GM19452 (cell line): Measurements from ENCODE around the gene COPA.
"Not testable (repeated sequence)": the region's sequence is repeated elsewhere in the genome, so short reads cannot be mapped to it uniquely, and the experiment has no call there.

Experiments
- ATAC-seq: cut with Tn5 transposase; IDR thresholded peaks from one replicate; pipeline ENCODE4 v1.9.1; 2021; ENCODE audit not compliant: unreplicated experiment

COPA gene

DNA sequence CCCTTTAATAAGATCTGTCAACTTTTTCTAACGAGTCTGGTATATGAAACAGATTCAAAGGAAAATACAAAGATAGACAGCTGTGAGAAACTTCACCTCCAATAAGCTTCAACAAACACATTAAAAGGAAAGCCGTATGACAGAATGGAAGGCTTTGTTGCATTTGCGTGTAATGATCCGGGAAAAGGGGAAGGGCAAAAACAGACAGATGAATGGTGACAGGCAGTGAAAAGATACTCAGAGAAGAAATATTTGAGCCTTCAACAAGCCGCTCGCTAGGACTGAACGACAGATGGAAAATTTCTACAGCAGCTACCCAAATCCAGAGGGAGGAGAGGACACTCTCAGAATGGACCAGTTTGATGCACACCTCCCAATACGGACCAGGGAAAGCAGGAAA is 14.9 kb downstream of the COPA start:
- ATAC-seq: no peak

DNA sequence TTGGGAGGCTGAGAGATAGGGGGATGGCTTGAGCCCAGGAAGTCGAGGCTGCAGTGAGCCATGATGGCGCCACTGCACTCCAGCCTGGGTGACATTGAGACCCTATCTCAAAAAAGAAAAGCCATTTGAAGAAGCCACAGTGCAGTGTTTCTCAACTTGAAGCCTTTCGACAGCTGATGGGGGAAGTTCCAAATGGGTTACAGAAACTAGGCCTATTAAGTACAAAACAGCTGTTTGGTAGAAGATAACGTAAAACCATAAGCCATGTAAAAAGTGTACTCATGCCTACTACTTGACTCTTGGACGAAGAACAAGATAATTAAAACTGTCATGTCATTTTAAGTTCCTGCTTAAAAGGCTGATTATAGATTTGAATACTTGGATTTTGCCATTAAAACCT is 16.6 kb downstream of the COPA start:
- ATAC-seq: no peak

DNA sequence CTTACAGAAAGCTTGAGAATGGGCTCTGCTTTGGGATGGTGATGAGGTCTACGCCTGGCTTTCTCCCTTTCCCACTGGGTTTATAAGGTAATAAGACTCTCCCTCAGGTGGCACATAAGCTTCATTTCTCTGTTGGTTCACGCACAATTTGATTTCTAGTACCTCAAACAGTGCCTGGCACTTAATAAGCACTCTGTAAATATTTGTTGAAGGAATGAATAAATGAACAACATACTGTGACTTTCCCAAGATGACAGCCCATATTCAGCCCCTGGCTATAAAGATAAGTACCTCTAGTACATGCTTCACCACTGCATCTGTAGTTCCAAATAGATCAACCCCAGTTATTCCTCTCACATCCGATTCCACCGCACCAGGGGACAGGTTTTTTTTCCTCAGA is 17.8 kb downstream of the COPA start:
- no peak for ATAC-seq

DNA sequence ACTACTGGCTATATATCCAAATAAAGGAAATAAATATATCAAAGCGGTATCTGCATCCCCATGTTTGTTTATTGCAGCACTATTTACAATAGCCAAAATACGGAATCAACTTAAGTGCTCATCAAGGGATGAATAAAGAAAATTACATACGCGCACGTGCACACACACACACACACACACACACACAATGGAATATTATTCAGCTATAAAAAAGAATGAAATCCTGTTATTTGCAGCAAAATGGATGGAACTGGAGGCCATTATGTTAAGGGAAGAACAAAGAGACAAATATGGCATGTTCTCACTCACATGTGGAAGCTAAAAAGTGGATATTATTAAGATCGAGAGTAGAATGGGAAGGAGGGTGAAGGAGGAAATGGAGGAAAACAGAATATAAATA is 20.2 kb downstream of the COPA start:
- no peak for ATAC-seq

DNA sequence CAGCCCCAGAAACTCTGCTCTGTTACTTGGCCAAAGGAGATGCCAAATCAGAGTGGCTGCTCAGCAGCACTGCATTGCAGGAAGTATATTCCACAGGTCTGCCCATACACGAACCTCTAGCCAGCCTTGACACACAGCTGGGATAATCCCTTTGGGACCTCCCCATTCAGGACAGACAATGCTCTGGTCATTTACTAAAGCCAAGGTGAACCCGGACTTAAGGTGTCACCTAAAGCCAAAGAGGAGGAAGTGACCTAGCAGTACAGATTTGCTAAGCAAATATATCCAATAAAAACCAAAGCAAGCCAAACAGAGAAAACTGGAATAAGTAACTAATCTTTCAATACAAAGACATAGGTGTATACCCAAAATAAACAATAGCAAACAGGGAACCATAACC is 27.7 kb downstream of the COPA start:
- no peak for ATAC-seq

DNA sequence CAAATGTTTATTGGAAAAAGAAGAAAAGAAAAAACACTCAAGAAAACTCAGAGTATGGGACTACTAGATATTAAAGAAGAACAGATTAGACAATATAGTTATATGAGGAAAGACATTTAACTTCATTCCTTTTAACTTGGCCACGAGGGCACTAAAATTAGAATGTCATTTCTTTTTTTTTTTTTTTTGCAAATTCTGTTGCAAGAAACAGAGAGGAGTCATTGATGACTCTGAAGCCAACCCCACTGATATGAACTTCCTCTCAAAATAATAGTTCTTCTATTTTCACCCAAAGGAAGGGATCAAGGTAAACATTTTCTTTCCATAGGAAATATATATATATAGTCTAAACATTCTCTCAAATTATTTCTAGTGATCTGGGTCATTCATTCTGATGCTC is 33.5 kb downstream of the COPA start:
- ATAC-seq: no peak

DNA sequence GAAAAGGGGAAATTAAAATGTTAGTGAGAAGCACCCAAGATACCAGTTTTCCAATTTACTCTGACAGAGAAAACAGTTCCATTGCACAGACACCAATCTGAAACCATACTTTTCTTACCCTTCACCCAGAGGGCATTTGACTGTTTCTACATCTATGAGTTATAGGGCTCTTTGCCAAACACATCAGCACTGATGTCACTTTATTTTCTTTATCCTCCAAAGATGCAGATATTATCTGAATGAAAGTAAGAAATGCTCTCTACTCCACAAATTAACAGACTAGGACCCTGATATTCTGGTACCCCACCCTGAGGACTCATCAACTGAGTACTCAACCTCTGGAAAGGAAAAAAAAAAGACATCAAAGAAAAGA is 33.9 kb downstream of the COPA start:
- ATAC-seq: no peak

DNA sequence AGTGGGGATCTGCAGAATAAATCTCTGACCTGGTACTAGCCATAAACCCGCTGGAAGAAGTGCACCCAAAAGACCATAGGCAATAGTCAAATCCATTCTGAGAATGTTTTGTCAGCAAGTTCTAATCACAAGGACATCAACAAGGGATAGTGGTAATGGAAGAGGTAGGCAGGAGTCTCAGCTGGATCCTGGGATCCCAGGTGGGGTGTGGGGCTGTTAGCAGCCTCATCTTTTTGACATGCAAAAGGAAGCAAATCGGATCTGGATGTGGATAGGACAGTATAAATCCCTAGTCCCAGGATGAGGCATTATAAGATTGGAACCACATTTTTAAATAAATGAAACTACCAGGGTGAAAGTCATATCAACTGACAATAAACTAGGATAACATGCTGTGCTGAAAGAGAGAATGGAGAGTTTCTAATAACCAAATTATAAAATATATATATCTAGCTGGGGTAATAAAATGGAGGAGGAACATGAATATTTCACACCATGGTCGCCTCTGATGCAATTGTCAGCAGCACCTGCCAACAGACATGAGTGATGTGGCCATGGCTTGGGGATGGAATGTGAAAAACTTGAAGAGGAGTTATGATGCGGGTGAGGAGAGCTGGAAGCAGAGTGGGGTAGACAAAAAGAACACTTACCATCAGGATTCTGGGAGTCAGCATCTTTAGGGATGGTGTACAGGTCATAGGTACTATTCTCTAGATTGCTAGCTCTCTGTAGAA is 34.4 kb downstream of the COPA start:
- no peak for ATAC-seq

DNA sequence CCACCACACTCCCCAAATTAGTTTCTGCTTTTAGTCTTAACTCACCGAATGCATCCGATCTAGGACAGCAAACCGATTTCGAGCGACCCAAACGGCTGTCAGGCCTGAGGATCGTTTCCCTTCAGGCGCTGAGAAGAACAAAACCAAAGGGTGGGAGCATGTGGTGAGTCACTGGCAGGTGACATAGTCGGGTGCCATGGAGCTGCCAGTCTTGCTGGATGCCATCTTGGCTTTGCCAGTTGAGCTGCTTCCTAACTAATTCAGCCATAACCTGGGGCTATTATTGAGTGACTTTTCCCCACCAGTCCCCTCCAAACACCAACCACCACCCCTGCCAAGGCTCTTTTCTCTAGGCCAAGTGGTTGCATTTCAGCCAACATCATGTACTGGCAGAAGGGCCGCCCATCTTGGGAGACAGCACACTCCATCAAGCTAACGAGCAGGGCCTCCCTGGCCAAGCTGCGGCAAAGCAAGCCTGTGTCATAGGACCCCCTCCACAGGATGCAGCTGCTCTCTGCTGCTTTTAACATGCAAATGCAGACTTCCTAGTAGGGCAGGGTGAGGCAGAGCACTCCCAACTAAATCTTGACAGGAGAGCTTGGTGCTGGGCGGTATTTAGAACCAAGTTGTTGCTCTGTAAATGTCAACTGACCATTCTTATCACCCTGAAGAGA is 35.8 kb downstream of the COPA start:
- ATAC-seq: no peak

DNA sequence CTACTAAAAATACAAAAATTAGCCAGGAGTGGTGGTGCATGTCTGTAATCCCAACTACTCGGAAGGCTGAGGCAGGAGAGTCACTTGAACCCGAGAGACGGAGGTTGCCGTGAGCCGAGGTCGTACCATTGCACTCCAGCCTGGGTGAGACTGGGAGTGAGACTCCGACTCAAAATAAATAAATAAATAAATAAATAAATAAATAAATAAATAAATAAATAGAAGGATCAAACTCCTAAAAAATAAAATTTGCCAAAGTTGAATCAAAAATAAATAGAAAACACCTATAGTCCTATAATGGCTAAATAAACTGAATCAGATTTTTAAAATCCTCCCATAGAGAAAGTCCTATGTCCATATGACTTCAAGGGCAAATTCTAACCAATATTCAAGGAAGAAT is 42.9 kb downstream of the COPA start:
- ATAC-seq: no peak

DNA sequence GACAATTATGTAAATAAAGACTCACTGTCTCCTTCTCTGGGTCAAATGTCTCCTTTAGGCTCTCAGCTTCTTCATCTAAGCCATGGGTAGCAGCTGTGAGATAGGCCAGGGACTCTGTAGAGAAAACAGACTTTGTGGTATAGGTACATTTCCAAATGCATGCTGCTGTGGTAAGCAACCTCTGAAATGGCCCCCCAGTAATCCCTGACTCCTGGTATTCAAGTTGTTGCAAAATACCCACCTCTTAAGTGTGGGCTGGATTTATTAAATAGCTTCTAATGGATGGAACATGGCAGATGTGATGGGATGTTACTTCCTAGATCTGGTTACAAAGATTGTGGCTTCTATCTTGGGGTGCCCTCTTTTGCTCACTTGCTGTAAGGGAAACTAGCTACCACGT is 47.0 kb downstream of the COPA start:
- ATAC-seq: no peak

DNA sequence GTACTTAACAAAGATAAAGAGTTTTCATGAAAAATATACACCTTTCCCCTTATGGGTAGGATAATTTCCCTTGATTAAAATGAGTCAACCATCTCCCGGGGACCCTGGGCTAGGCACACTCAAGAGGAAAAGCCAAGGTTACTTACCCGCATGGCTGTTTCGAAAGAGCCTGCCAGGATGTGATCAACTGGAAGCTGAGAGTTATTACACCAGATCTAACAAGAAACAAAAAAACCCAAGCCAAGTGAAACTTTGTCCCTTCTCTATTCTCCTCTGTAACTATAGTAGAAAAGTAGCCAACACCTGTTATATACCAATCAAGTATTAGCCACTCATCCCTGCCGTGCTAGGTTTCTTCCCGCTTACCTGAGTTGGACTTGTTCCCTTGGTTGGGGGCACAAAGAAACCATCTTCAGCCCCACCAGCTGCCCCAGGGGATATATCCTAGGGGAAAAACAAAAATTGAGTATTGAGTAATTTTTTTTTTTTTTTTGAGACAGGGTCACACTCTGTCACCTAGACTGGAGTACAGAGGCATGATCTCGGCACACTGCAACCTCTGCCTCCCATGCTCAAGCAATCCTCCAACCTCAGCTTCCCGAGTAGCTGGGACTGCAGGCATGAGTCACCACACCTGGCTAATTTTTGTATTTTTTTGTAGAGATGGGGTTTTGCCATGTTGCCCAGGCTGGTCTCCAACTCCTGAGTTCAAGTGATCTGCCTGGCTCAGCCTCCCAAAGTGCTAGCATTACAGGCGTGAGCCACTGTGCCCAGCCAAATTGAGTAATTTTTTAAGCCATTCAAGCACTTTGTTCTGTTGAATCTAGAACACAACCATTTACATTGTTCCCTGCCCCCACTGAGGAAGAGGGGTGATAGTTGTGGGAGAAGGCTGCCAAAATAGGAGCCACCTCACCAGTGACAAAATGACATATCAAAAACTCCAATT is 49.8 kb downstream of the COPA start:
- ATAC-seq: no peak

DNA sequence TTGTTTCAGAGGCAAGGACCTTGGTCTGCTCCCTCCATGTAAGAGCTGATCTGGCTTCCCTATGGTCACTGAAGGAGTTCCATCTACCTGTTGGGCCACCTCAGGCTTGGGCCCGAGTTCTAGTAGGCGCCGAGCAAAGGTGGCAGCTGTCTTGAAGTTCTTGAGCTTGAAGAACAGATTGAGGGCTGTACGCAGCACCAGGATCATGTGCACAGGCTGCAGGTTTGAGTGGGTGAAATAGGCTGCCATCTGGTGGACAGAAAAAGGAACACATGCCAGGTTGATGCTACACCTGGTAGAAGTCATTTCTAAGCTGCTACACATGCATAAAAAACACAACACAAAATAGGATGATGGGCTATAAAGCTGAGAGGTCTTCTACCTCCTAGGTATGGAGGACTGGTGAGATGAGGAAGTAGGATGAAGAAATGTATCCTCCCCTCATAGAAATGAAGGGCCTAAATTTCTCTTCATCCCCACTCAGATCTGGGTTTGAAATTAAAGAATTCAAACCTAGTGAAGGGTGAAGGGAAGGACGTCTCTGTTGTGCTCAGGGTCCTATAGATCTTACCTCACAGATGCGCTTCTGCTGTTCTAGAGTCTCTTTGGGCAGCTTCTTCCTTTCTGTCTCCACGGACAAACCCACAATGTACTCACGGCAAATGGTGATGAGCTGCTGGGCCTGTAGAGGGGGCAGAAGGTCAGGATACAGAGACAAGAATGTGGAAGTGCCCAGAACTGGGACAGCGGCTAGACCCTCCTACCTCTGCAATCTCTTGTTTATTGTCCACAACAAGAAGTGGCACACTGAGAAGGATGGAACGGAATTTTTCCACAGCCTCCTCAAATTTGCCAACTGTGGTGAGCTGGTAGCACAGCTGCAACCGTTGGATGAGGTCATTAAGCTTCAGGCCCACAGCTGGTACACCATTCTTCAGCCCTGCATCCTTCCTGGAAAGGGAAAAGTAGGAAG is 51.5 kb downstream of the COPA start:
- no peak for ATAC-seq

DNA sequence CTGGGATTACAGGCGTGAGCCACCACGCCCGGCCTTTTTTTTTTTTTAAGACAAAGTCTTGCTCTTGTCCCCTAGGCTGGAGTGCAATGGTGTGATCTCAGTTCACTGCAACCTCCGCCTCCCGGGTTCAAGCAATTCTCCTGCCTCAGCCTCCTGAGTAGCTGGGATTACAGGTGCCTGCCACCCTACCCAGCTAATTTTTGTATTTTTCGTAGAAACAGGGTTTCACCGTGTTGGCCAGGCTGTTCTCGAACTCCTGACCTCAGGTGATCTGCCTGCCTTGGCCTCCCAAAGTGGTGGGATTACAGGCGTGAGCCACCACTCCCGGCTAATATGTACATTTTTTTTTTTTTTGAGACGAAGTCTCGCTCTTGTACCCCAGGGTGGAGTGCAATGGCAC is 55.3 kb downstream of the COPA start:
- ATAC-seq: not testable (repeated sequence)

DNA sequence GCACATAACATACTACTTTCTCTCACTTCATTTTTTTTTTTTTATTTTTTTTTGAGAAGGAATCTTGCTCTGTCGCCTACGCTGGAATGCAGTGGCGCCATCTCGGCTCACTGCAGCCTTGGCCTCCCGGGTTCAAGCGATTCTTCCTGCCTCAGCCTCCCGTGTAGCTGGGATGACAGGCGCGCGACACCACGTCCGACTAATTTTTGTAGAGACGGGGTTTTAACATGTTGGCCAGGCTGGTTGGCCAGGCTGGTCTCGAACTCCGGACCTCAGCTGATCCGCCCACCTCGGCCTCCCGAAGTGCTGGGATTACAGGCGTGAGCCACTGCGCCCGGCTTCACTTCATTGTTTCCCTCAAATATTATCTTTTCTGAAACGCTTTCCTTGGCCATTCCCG is 57.5 kb downstream of the COPA start:
- no peak for ATAC-seq

DNA sequence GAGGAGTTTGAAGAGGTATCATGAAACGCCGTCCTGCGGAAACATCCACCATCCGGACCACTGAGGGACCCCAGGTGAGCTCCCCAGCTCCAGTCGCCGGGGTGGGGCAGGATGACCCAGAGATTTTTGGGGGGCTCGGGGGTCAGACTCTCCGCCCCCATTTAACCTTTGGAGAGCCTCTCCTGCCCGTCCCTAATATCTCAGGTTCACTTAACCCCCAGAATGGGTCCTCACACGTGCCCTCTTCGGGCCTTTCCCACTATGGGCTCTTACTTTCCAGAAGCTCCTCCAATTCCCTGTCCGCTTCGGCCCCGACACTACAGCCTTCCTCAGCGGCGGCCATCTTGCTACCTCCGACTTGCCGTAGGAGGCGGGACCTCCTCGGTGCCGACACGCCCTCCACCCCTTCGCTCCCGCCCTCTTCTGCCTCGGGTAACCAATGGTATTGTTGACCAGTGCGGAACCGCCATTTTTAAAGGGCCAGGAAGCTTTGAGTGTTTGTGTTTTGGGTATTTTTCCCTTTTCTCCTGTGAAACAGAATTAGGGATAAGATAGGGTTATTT is 58.2 kb downstream of the COPA start, which contains the start of gene PEX19:
Gene PEX19 (minus strand): TSS at position 352 of the 563 bp plus-strand sequence. CDS start 9 bp downstream, at position 343.
- peak; percentile 95 for ATAC-seq

DNA sequence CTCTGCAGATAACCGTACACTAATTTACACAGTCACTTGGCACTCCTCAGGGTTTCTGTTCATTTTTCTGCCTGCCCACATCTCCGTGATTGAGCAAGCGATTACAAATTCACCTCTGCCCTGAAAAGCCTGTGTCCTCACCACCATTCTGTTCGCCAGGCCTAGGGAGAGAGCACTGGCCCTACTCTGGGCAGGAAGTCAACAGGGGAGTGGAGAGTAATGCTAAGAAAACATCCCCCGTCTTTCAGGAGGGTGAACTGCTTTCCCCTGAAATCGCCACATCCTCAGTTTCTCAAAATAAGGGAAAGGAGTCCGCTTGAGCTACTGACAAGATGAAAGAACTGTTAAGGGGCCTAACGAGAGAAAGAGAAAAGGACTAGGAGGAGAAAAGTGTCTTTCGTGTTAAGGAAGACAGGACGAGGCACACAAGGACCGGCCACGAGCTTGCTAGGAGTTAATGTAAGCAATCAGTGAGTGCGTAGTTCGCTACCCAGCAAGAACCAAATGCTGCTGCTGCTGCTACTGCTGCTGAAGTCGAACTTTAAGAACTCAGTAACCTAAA is 58.7 kb downstream of the COPA start:
- no peak for ATAC-seq

DNA sequence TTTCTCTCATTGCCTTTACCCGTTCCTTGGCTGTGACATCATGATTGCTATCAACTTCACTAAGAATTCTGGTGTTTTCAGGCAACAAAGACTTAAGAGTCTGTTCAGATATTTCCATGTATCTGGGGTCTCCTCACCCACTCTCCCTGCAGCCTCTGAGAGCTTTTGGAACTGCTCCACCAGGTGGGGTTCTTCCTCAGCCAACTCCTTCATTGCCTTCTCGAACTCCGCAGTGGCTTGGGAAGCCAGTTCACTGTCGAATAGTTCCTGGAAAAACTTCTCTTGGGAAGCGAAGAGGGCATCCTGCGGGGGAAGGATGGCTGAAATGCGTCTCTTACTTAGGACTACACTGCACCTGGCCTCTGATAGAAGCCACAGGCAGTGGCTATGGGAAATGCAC is 60.2 kb downstream of the COPA start:
- no peak for ATAC-seq

DNA sequence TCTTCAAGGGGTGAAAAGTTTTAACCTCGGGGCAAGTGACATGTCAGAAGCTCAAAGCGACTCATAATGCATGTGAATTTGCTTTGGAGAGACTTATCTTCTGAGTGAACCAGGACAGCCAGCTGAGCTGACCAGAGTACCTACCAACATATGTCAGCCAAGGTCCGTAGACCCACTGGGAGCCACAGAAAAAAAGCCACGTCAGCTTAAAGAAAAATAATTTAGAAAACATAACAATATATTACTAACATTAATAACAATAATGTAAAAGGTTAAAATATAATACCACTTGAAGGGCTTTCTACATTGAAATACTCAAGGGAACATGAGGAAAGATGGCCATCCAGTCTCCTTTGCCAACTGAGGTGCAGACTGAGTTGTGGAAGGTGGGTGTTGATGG is 65.1 kb downstream of the COPA start:
- ATAC-seq: no peak

DNA sequence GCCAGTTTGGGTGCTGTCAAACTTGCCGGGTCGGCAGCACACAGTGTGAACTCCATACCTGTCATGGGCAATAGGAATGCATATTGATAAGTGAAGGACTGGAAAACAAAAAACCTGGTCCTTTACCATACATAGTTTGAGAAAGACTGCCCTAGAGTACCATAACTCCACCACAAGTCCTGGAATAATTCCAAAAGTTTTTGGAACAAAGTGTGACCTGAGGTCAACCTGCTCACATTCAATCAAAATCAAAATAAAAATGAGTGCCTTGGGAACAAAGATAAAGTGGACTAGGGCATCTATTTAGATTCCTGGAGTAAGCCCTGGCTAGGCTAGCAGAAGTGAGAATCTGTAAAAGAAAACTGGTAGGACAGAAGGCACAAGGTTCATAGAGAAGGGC is 65.7 kb downstream of the COPA start:
- ATAC-seq: no peak
